ENCODE measurements around the gene KCNE1.

GRCh38 chr21:34513129-34513675 lies 1.2 kb upstream of the KCNE1 start:
- TF ChIP-seq CTCF (IDR thresholded peaks at IDR 0.05): no peak
- no peak for TF ChIP-seq ZFX (IDR thresholded peaks at IDR 0.05; ENCODE audit: borderline replicate concordance)

Data from 22Rv1 (cell line).